GM18858 (cell line): ENCODE data around the gene CACNB4.
"Not testable (repeated sequence)": the region's sequence is repeated elsewhere in the genome, so short reads cannot be mapped to it uniquely, and the experiment has no call there.

ENCODE experiments used
- ATAC-seq: cut with Tn5 transposase; IDR thresholded peaks from one replicate; pipeline ENCODE4 v1.9.1; 2021; ENCODE audit not compliant: unreplicated experiment

Gene CACNB4

GRCh38 chr2:152098496-152099366 lies at the start of gene CACNB4:
TSS of gene CACNB4 (minus strand) at chr2:152099044.
- no peak for ATAC-seq

GRCh38 chr2:152134488-152135280 lies 35.8 kb upstream of the CACNB4 start:
- peak; percentile 72 for ATAC-seq

- no peak for ATAC-seq
These were observed 33.5 kb upstream of the CACNB4 start for GRCh38 chr2:152132306-152132705.

GRCh38 chr2:152127628-152128027 lies 28.8 kb upstream of the CACNB4 start:
- no peak for ATAC-seq

- ATAC-seq = no peak
These were observed 27.8 kb upstream of the CACNB4 start for GRCh38 chr2:152126664-152127063.

- no peak for ATAC-seq
These were observed 23.3 kb upstream of the CACNB4 start for GRCh38 chr2:152122161-152122560.

GRCh38 chr2:152120430-152120829 lies 21.6 kb upstream of the CACNB4 start:
- no peak for ATAC-seq

GRCh38 chr2:152115952-152116351 lies 17.1 kb upstream of the CACNB4 start:
- no peak for ATAC-seq

- no peak for ATAC-seq
These were observed 15.5 kb upstream of the CACNB4 start for GRCh38 chr2:152114366-152114765.

- not testable (repeated sequence) for ATAC-seq
These were observed 8.3 kb upstream of the CACNB4 start for GRCh38 chr2:152107140-152107539.

GRCh38 chr2:152106464-152106863 lies 7.6 kb upstream of the CACNB4 start:
- no peak for ATAC-seq

- ATAC-seq = no peak
These were observed 4.4 kb upstream of the CACNB4 start for GRCh38 chr2:152103271-152103670.

- no peak for ATAC-seq
These were observed 2.1 kb upstream of the CACNB4 start for GRCh38 chr2:152100961-152101360.

GRCh38 chr2:152099367-152100050 lies 665 bp upstream of the CACNB4 start:
- no peak for ATAC-seq

- no peak for ATAC-seq
These were observed 896 bp downstream of the CACNB4 start for GRCh38 chr2:152097801-152098495.

- ATAC-seq = no peak
These were observed 1.5 kb downstream of the CACNB4 start for GRCh38 chr2:152097290-152097800.

- ATAC-seq = no peak
These were observed 3.7 kb downstream of the CACNB4 start for GRCh38 chr2:152095146-152095545.

- ATAC-seq = no peak
These were observed 4.8 kb downstream of the CACNB4 start for GRCh38 chr2:152094014-152094413.

GRCh38 chr2:152093464-152093863 lies 5.4 kb downstream of the CACNB4 start:
- ATAC-seq = no peak

- no peak for ATAC-seq
These were observed 6.7 kb downstream of the CACNB4 start for GRCh38 chr2:152092095-152092494.

- not testable (repeated sequence) for ATAC-seq
These were observed 8.1 kb downstream of the CACNB4 start for GRCh38 chr2:152090726-152091125.
